H9 (cell line): ENCODE results near the gene CTLA4. TPM values are rescaled to one million over a fixed set of nuclear protein-coding genes. Genes with fewer than 3 reads are reported as not detected.

Source experiments
- DNase-seq: peaks from one replicate; pipeline ENCODE4 v3.0.0-alpha.2; 2017
- H2AFZ ChIP-seq: one replicate; pipeline ENCODE4 v1.6.1; 2013; ENCODE audit warnings: mild to moderate bottlenecking, low read length, control low read depth, moderate library complexity
- H2AK5ac ChIP-seq: 2 replicates; pipeline ENCODE4 v1.6.1; 2013; ENCODE audit warnings: low read length, control low read depth, mixed read lengths; ENCODE audit not compliant: insufficient read length
- H2BK120ac ChIP-seq: one replicate; pipeline ENCODE4 v1.6.1; 2013; ENCODE audit warnings: low read depth, mild to moderate bottlenecking, low read length, control low read depth, inconsistent platforms; ENCODE audit not compliant: poor library complexity, severe bottlenecking
- H2BK12ac ChIP-seq: 2 replicates; pipeline ENCODE4 v1.6.1; 2013; ENCODE audit warnings: low read length, control low read depth, mixed read lengths, low read depth; ENCODE audit not compliant: insufficient read length
- H2BK15ac ChIP-seq: 2 replicates; pipeline ENCODE4 v1.6.1; 2013; ENCODE audit warnings: low read depth, low read length, control low read depth
- H2BK20ac ChIP-seq: one replicate; pipeline ENCODE4 v1.6.1; 2013; ENCODE audit warnings: low read depth, mild to moderate bottlenecking, low read length, control low read depth, inconsistent platforms; ENCODE audit not compliant: poor library complexity, severe bottlenecking
- H2BK5ac ChIP-seq: 2 replicates; pipeline ENCODE4 v1.6.1; 2013; ENCODE audit warnings: low read length, control low read depth, mixed read lengths; ENCODE audit not compliant: insufficient read length
- H3K14ac ChIP-seq: 2 replicates; pipeline ENCODE4 v1.6.1; 2013; ENCODE audit warnings: low read length, control low read depth; ENCODE audit not compliant: insufficient read depth
- H3K18ac ChIP-seq: 2 replicates; pipeline ENCODE4 v1.6.1; 2013; ENCODE audit warnings: low read depth, mild to moderate bottlenecking, mixed read lengths, low read length, control low read depth; ENCODE audit not compliant: insufficient read length
- H3K23ac ChIP-seq: 2 replicates; pipeline ENCODE4 v1.6.1; 2013; ENCODE audit warnings: low read length, control low read depth, mixed read lengths, low read depth; ENCODE audit not compliant: insufficient read length
- H3K23me2 ChIP-seq: 2 replicates; pipeline ENCODE4 v1.6.1; 2013; ENCODE audit warnings: low read depth, mild to moderate bottlenecking, mixed read lengths, low read length, control low read depth; ENCODE audit not compliant: insufficient read length, poor library complexity, severe bottlenecking
- H3K27ac ChIP-seq: 2 replicates; pipeline ENCODE4 v1.5.1; 2013; ENCODE audit warnings: low read length, control low read depth, mixed read lengths, low read depth; ENCODE audit not compliant: insufficient read length
- H3K27me3 ChIP-seq: 2 replicates; pipeline ENCODE4 v1.6.1; 2013; ENCODE audit warnings: low read length, control low read depth, inconsistent platforms; ENCODE audit not compliant: insufficient read depth
- H3K4ac ChIP-seq: 2 replicates; pipeline ENCODE4 v1.6.1; 2013; ENCODE audit warnings: low read depth, mild to moderate bottlenecking, control low read depth, inconsistent platforms, low read length, moderate library complexity
- H3K4me1 ChIP-seq: 2 replicates; pipeline ENCODE4 v1.6.1; 2013; ENCODE audit warnings: low read length, control low read depth, inconsistent platforms; ENCODE audit not compliant: insufficient read depth
- H3K4me2 ChIP-seq: 2 replicates; pipeline ENCODE4 v1.6.1; 2013; ENCODE audit warnings: low read length, control low read depth, mixed read lengths; ENCODE audit not compliant: insufficient read length, insufficient read depth
- H3K56ac ChIP-seq: 2 replicates; pipeline ENCODE4 v1.6.1; 2013; ENCODE audit warnings: low read depth, mild to moderate bottlenecking, mixed read lengths, low read length, control low read depth; ENCODE audit not compliant: insufficient read length
- H3K79me1 ChIP-seq: 2 replicates; pipeline ENCODE4 v1.6.1; 2013; ENCODE audit warnings: low read depth, mild to moderate bottlenecking, moderate library complexity, low read length, control low read depth, inconsistent platforms; ENCODE audit not compliant: insufficient read depth, poor library complexity, severe bottlenecking
- H3K79me2 ChIP-seq: 2 replicates; pipeline ENCODE4 v1.6.1; 2013; ENCODE audit warnings: low read length, control low read depth, inconsistent platforms; ENCODE audit not compliant: insufficient read depth
- H3K9ac ChIP-seq: 2 replicates; pipeline ENCODE4 v1.6.1; 2013; ENCODE audit warnings: low read length, control low read depth, mixed read lengths; ENCODE audit not compliant: insufficient read length; ENCODE audit errors: extremely low read depth
- H3K9me3 ChIP-seq: one replicate; pipeline ENCODE4 v1.6.1; 2013; ENCODE audit warnings: low read depth, low read length, inconsistent platforms; ENCODE audit not compliant: control insufficient read depth
- H3T11ph ChIP-seq: one replicate; pipeline ENCODE4 v1.6.1; 2013; ENCODE audit warnings: mild to moderate bottlenecking, low read length, control low read depth, inconsistent platforms
- H4K20me1 ChIP-seq: one replicate; pipeline ENCODE4 v1.6.1; 2013; ENCODE audit not compliant: control insufficient read depth, insufficient read length, insufficient read depth
- H4K5ac ChIP-seq: 2 replicates; pipeline ENCODE4 v1.6.1; 2013; ENCODE audit warnings: low read depth, mild to moderate bottlenecking, mixed read lengths, low read length, control low read depth; ENCODE audit not compliant: insufficient read length
- H4K8ac ChIP-seq: replicated peaks from 2 replicates; pipeline ENCODE4 v1.6.1; 2013; ENCODE audit warnings: low read length, control low read depth, mixed read lengths, low read depth; ENCODE audit not compliant: insufficient read length
- H4K91ac ChIP-seq: 2 replicates; pipeline ENCODE4 v1.6.1; 2013; ENCODE audit warnings: low read depth, mild to moderate bottlenecking, moderate library complexity, mixed read lengths, low read length, control low read depth; ENCODE audit not compliant: insufficient read length
- H3K27ac Mint-ChIP-seq, 3 experiments: 2 replicates in 2 of 3; 3 replicates in 1 of 3; pipeline ENCODE4 v1.8.0; 2020 to 2021; ENCODE audit warnings: mixed read lengths in 3 of 3, mild to moderate bottlenecking in 1 of 3, moderate library complexity in 1 of 3
- H3K27me3 Mint-ChIP-seq: 2 replicates; pipeline ENCODE4 v1.8.0; 2021; ENCODE audit warnings: low read depth, mild to moderate bottlenecking, moderate library complexity, mixed read lengths
- H3K36me3 Mint-ChIP-seq, 3 experiments: 2 replicates in 2 of 3; 3 replicates in 1 of 3; pipeline ENCODE4 v1.8.0; 2020 to 2021; ENCODE audit warnings: low read depth in 3 of 3, mixed read lengths in 3 of 3; ENCODE audit not compliant: insufficient read depth in 1 of 3
- H3K4me1 Mint-ChIP-seq, 2 experiments: 2 replicates each; pipeline ENCODE4 v1.8.0; 2020; ENCODE audit warnings: mixed read lengths in 2 of 2
- H3K4me3 Mint-ChIP-seq, 2 experiments: 2 replicates in 1 of 2; 3 replicates in 1 of 2; pipeline ENCODE4 v1.8.0; 2020 to 2021; ENCODE audit warnings: mild to moderate bottlenecking in 2 of 2, mixed read lengths in 2 of 2, moderate library complexity in 1 of 2
- H3K9me3 Mint-ChIP-seq, 2 experiments: 2 replicates in 1 of 2; 3 replicates in 1 of 2; pipeline ENCODE4 v1.8.0; 2020; ENCODE audit warnings: mild to moderate bottlenecking in 2 of 2, mixed read lengths in 2 of 2, moderate library complexity in 1 of 2
- WGBS: extraction: QIAGEN DNeasy Blood & Tissue Kit; methylation state at CpG from one replicate; pipeline ENCODE4 v1.1.7; 2013; ENCODE audit warnings: missing lambda C conversion rate, low lambda C conversion rate, mixed read lengths; ENCODE audit not compliant: insufficient read length; ENCODE audit errors: extremely low coverage; 5-methylcytosine and 5-hydroxymethylcytosine counted together
- total RNA-seq: library from RNA; stranded (reverse); gene quantifications from 2 replicates; pipeline ENCODE4 v1.2.1, GENCODE V29; 2021
- TF ChIP-seq, protein P1 (sequence below): fragments of 200-600 bp; sonication (generic); conservative IDR thresholded peaks from 3 replicates; pipeline ENCODE4 v1.8.0; 2021; ENCODE audit warnings: antibody characterized with exemption, mild to moderate bottlenecking

Gene CTLA4
- total RNA-seq, 1 experiment from 2014 or later, result not detected

GRCh38 chr2:203861197-203861596, 6.4 kb upstream of the CTLA4 start:
- Histone ChIP-seq H2AK5ac (no peak overlapping the region), H2BK15ac (no peak overlapping the region), H3K4me2 (no peak overlapping the region), H3K23me2 (no peaks in the 10 kb centered on the region), H3K14ac (no peak overlapping the region), H3K27me3 (no peaks in the 10 kb centered on the region), H3K9me3 (no peaks in the 10 kb centered on the region), H2BK120ac (no peak overlapping the region), H4K8ac (no peak overlapping the region), H3K9ac (no peak overlapping the region), H4K5ac (no peak overlapping the region), H3K4ac (no peak overlapping the region), H2BK12ac (no peak overlapping the region), H3K27ac (no peak overlapping the region), H4K91ac (no peak overlapping the region), H2BK20ac (no peak overlapping the region), H2BK5ac (no peak overlapping the region), H3K56ac (no peak overlapping the region), H3K23ac (no peak overlapping the region), H3T11ph (no peak overlapping the region), H3K4me1 (no peaks in the 10 kb centered on the region), H3K79me1 (no peaks in the 10 kb centered on the region), H3K79me2 (no peaks in the 10 kb centered on the region), H2AFZ (no peak overlapping the region), H4K20me1 (no peaks in the 10 kb centered on the region), H3K18ac (no peak overlapping the region)
- H3K36me3 Mint-ChIP-seq, result no peaks in the 10 kb centered on the region
- H3K4me3 Mint-ChIP-seq, result no peak overlapping the region
- TF ChIP-seq, protein P1, sequence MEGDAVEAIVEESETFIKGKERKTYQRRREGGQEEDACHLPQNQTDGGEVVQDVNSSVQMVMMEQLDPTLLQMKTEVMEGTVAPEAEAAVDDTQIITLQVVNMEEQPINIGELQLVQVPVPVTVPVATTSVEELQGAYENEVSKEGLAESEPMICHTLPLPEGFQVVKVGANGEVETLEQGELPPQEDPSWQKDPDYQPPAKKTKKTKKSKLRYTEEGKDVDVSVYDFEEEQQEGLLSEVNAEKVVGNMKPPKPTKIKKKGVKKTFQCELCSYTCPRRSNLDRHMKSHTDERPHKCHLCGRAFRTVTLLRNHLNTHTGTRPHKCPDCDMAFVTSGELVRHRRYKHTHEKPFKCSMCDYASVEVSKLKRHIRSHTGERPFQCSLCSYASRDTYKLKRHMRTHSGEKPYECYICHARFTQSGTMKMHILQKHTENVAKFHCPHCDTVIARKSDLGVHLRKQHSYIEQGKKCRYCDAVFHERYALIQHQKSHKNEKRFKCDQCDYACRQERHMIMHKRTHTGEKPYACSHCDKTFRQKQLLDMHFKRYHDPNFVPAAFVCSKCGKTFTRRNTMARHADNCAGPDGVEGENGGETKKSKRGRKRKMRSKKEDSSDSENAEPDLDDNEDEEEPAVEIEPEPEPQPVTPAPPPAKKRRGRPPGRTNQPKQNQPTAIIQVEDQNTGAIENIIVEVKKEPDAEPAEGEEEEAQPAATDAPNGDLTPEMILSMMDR, result no peak
- DNase-seq, result no peak
- H3K27ac Mint-ChIP-seq, result no peak overlapping the region
- no peaks in the 10 kb centered on the region; a peak in 1 of 5 replicates for H3K9me3 Mint-ChIP-seq
- H3K4me1 Mint-ChIP-seq, result no peaks in the 10 kb centered on the region
- WGBS, result no CpG with 5 or more reads among the region's 4 CpGs
- no peaks in the 10 kb centered on the region for H3K27me3 Mint-ChIP-seq
